GM12874 (cell line): ENCODE results near the gene KCNJ12.

ENCODE experiments used
- TF ChIP-seq, protein P1 (sequence below): IDR thresholded peaks from 2 replicates; pipeline ENCODE4 v1.5.1; 2011; ENCODE audit warnings: low read depth, mild to moderate bottlenecking, control low read depth, low read length, moderate library complexity; ENCODE audit not compliant: insufficient read depth

KCNJ12 gene

DNA sequence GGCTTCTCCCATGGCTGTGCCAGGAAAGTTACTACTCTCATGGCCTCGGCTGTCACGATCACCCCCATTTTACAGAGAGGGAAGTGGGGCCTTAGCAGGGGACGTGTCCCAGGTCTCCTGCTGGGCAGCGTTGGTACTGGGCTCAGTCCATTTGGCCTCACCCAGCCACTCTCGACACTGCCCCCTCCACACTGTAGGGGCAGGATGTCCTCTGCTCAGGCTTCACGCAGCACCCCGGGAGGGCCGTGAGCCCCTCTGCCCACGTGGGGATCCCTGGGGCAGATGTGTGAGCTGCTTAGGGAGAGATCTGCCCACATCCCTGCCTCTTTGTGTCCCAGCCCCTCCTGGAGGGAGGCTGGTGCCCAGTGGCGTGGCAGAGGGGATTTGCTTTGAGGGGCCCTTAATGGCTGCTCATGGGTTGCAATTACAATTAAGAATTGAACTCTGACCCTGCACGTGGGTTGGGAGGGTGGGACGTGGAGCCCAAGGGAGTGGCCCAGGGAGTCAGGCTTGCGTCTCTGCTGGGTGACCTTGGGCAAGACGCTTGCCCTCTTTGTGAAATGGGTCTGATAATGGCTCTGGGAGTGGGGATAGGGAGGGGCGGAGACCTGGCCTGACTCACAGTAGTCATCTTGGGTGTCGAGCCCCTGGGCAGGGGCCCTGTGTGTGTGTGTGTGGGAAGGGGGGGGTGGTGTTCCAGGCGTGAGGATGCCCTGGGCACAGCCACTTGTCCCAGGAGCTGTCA is 2.3 kb upstream of the KCNJ12 start:
- TF ChIP-seq, protein P1, sequence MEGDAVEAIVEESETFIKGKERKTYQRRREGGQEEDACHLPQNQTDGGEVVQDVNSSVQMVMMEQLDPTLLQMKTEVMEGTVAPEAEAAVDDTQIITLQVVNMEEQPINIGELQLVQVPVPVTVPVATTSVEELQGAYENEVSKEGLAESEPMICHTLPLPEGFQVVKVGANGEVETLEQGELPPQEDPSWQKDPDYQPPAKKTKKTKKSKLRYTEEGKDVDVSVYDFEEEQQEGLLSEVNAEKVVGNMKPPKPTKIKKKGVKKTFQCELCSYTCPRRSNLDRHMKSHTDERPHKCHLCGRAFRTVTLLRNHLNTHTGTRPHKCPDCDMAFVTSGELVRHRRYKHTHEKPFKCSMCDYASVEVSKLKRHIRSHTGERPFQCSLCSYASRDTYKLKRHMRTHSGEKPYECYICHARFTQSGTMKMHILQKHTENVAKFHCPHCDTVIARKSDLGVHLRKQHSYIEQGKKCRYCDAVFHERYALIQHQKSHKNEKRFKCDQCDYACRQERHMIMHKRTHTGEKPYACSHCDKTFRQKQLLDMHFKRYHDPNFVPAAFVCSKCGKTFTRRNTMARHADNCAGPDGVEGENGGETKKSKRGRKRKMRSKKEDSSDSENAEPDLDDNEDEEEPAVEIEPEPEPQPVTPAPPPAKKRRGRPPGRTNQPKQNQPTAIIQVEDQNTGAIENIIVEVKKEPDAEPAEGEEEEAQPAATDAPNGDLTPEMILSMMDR, result no peak

DNA sequence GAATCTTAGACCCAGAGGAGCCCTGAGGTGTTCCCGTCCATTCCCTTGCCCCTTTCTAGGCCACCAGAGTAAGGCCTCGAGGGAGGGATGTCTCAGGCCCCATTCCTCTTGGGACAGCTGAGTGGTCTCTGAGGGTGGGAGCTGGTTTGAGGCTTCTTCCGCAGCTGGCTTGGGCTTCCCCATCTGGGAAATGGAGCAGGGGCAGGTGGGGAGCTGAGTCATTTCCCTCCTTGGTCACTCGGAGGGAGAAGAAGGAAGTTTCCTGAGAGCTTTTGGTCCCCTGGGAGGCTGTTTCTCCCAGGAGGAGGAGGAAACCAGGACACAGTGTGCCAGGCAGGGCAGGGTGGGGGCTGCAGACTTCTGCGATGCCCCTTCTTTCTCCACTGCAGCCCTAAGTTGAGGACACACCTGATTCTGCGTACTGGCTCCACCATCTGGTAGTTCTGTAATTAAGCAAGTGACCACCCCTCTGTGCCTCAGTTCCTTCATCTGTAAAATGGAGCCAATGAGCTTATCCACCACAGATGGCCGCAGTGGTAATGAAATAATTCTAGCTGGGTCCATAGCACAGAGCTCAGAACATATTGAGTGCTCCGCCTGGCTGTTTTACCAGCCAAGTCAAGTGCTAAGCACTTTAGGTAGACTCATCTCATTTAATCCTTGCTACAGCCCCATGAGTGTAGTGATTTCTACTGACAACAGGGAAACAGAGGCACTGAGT is 1.6 kb upstream of the KCNJ12 start:
- TF ChIP-seq, protein P1, result peak; percentile 31; the same call in 1 of the 2 replicates

DNA sequence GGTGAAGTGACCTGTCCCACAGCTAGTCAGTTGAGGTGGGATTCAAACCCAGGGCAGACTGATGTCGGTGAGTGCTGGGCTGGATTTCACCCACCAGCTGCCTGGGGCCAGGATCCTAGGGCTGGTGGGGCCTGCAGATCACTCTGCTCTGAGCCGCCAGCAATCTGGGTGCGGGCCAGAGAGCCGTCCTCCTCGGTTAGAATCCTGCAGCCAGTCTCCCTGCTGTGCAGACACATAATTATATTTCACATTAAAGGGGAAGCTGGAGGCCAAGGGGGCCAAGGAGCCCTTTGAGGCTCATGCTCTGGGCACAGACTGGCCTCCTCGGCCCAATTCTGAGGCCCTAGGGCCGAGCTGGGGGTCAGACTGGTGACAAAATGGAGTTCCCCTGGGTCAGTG is 996 bp upstream of the KCNJ12 start:
- TF ChIP-seq, protein P1, result no peak

DNA sequence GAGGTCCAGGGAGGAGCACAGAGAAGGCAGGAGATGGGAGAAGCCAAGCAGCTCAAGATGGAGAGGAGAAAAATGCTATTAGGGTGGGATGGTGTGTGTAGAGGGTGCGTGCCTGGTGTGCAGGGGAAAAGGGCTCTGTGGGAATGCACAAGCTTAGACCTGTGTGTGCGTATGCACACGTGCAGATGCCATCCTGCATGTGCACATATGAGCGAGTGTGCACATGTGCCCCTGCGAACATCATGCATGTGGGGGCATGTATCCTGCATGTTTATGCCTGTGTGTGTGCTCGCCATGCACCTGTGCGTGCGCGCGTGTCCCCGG is 438 bp upstream of the KCNJ12 start:
- TF ChIP-seq, protein P1, result no peak

DNA sequence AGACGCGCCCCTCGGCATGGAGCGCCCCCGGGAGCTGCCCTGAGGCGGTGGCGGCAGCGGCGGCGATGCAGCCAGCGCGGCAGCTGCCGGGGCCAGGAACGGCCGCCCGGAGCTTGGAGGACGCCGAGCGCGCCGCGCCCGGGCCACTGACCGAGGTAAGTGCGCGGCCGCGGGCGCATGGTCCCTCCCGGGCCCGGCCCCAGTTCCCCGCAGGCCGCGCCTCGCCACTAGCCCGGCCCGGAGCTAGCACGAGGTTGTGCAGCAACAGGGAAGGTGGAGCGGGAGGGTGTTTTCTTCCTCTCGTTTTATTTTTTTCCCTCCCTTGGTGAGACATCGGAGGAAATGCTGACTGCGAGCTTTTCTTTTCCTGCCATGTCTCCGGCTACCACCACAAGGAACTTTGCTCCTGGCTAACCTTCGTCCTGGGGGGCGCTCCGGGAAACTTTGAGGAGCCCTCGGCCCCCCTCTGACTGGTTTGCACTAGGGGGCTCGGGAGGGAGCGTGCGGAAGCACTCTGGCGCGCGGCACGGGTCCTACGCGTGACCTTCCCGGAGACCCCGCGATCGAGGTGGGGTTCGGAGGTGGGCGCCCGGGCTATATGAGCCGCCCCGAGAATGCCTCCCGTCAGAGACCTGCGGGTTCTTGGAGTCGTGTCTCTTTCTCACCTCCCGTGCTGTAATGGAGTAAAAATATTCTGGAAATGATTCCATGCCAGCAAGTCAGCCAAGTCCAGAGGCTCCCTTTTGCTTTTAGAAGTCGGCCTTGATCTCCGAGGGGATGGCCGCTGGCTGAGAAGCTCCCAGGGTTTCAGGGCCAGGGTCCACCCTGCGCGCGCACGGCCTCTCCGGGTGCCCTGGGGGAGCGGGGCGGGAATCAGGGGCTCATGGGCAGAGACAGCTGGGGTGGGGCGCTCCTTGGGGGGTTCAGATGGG is 868 bp downstream of the KCNJ12 start:
- TF ChIP-seq, protein P1, result no peak

DNA sequence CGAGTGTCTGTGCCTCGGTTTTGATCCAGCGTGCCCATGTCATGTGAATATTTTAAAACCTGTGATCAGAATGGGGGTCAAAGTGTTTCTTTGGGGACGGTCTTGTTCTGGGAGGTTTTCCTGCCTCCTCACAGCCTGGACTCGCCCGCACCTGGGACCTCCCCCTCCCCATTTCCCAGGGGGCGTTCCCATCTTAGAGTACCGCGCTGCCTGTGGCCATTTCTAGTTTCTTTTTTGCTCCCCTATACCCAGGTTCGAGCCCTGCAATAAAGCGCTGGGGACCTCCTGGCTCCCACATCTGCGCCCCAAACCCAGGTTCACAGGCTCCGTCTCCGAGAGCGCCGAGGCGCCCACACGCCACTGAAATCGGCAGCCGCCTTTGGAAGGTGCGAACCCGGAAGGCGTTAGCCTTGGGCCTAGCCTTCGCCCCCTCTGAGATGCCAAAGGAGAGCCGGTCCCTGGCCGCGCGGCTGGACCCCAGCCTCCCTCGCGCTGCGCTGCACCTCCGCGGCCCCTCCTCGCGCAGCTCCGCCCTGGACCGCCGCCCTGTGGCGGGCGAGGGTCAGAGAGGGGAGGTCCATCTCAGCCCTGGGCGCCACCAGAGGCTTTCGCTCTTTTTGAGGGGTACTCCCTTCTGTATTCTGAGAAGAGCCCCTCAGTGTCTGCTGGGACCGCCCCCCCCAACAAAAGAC is 1.7 kb downstream of the KCNJ12 start:
- TF ChIP-seq, protein P1, result no peak
